ENCODE results near the gene CSTA. TPM values are rescaled to one million over a fixed set of nuclear protein-coding genes. Genes with fewer than 3 reads are reported as not detected.

CSTA gene
- not detected for polyA plus RNA-seq (2013, experiment 1 of 4)
- polyA plus RNA-seq (2013, experiment 2 of 4): not detected
- polyA plus RNA-seq (2013, experiment 3 of 4): not detected
- not detected for polyA plus RNA-seq (2013, experiment 4 of 4)

GRCh38 chr3:122324871-122325323 is at the start of gene CSTA:
Gene CSTA (plus strand): TSS chr3:122325248. CDS start chr3:122325293, 45 bp downstream.
- Histone ChIP-seq H3K36me3 (ENCODE audit: control insufficient read depth, insufficient read depth, low read length) (no peaks in the 10 kb centered on the region), H3K9me3 (ENCODE audit: control insufficient read depth, low read length) (no peaks in the 10 kb centered on the region), H3K27ac (ENCODE audit: insufficient read depth, low read depth, low read length, poor library complexity, severe bottlenecking) (no peak within 1 kb of the TSS), H3K4me3 (ENCODE audit: insufficient read depth, low read depth, low read length) (no peak within 1 kb of the TSS), H3K4me1 (ENCODE audit: control insufficient read depth, insufficient read depth, low read length) (no peaks in the 10 kb centered on the region), H3K27me3 (ENCODE audit: control insufficient read depth, insufficient read depth, low read length, poor library complexity, severe bottlenecking) (no peaks in the 10 kb centered on the region)
- WGBS, 2 experiments: 83 to 89% methylated on average over 6 of the region's 6 CpGs

- H3K27ac ChIP-seq (ENCODE audit: insufficient read depth, low read depth, low read length, poor library complexity, severe bottlenecking): no peak overlapping the region
- no peaks in the 10 kb centered on the region for H3K9me3 ChIP-seq (ENCODE audit: control insufficient read depth, low read length)
- WGBS, 2 experiments: 73 to 81% methylated on average over 3 of the region's 3 CpGs
- no peaks in the 10 kb centered on the region for H3K27me3 ChIP-seq (ENCODE audit: control insufficient read depth, insufficient read depth, low read length, poor library complexity, severe bottlenecking)
- no peaks in the 10 kb centered on the region for H3K36me3 ChIP-seq (ENCODE audit: control insufficient read depth, insufficient read depth, low read length)
- no peak overlapping the region for H3K4me3 ChIP-seq (ENCODE audit: insufficient read depth, low read depth, low read length)
- no peaks in the 10 kb centered on the region for H3K4me1 ChIP-seq (ENCODE audit: control insufficient read depth, insufficient read depth, low read length)
Measured at GRCh38 chr3:122281891-122282290, 43.2 kb upstream of the CSTA start.

- Histone ChIP-seq H3K4me3 (ENCODE audit: insufficient read depth, low read depth, low read length) (no peak overlapping the region), H3K9me3 (ENCODE audit: control insufficient read depth, low read length) (no peaks in the 10 kb centered on the region), H3K4me1 (ENCODE audit: control insufficient read depth, insufficient read depth, low read length) (no peaks in the 10 kb centered on the region), H3K27ac (ENCODE audit: insufficient read depth, low read depth, low read length, poor library complexity, severe bottlenecking) (no peak overlapping the region), H3K36me3 (ENCODE audit: control insufficient read depth, insufficient read depth, low read length) (no peaks in the 10 kb centered on the region), H3K27me3 (ENCODE audit: control insufficient read depth, insufficient read depth, low read length, poor library complexity, severe bottlenecking) (no peaks in the 10 kb centered on the region)
- 85 to 88% methylated on average over 22 of the region's 22 CpGs for WGBS, 2 experiments
Measured at GRCh38 chr3:122283796-122284445, 41.1 kb upstream of the CSTA start.

- WGBS, 2 experiments: 91 to 96% methylated on average over 20 of the region's 20 CpGs
- H3K4me3 ChIP-seq (ENCODE audit: insufficient read depth, low read depth, low read length): no peak overlapping the region
- H3K9me3 ChIP-seq (ENCODE audit: control insufficient read depth, low read length): no peaks in the 10 kb centered on the region
- H3K27ac ChIP-seq (ENCODE audit: insufficient read depth, low read depth, low read length, poor library complexity, severe bottlenecking): no peak overlapping the region
- no peaks in the 10 kb centered on the region for H3K27me3 ChIP-seq (ENCODE audit: control insufficient read depth, insufficient read depth, low read length, poor library complexity, severe bottlenecking)
- H3K36me3 ChIP-seq (ENCODE audit: control insufficient read depth, insufficient read depth, low read length): no peaks in the 10 kb centered on the region
- H3K4me1 ChIP-seq (ENCODE audit: control insufficient read depth, insufficient read depth, low read length): no peaks in the 10 kb centered on the region
Measured at GRCh38 chr3:122284486-122284885, 40.6 kb upstream of the CSTA start.

GRCh38 chr3:122294359-122294758 is 30.7 kb upstream of the CSTA start:
- 84 to 85% methylated on average over 6 of the region's 6 CpGs for WGBS, 2 experiments
- Histone ChIP-seq H3K36me3 (ENCODE audit: control insufficient read depth, insufficient read depth, low read length) (no peaks in the 10 kb centered on the region), H3K27ac (ENCODE audit: insufficient read depth, low read depth, low read length, poor library complexity, severe bottlenecking) (no peak overlapping the region), H3K27me3 (ENCODE audit: control insufficient read depth, insufficient read depth, low read length, poor library complexity, severe bottlenecking) (no peaks in the 10 kb centered on the region), H3K4me3 (ENCODE audit: insufficient read depth, low read depth, low read length) (no peak overlapping the region), H3K4me1 (ENCODE audit: control insufficient read depth, insufficient read depth, low read length) (no peaks in the 10 kb centered on the region), H3K9me3 (ENCODE audit: control insufficient read depth, low read length) (no peaks in the 10 kb centered on the region)

GRCh38 chr3:122295266-122296062 is 29.6 kb upstream of the CSTA start:
- no peaks in the 10 kb centered on the region for H3K4me1 ChIP-seq (ENCODE audit: control insufficient read depth, insufficient read depth, low read length)
- H3K9me3 ChIP-seq (ENCODE audit: control insufficient read depth, low read length): no peaks in the 10 kb centered on the region
- H3K4me3 ChIP-seq (ENCODE audit: insufficient read depth, low read depth, low read length): no peak overlapping the region
- H3K36me3 ChIP-seq (ENCODE audit: control insufficient read depth, insufficient read depth, low read length): no peaks in the 10 kb centered on the region
- no peak overlapping the region for H3K27ac ChIP-seq (ENCODE audit: insufficient read depth, low read depth, low read length, poor library complexity, severe bottlenecking)
- WGBS, 2 experiments: 82 to 91% methylated on average over 5 of the region's 5 CpGs
- H3K27me3 ChIP-seq (ENCODE audit: control insufficient read depth, insufficient read depth, low read length, poor library complexity, severe bottlenecking): no peaks in the 10 kb centered on the region

- Histone ChIP-seq H3K36me3 (ENCODE audit: control insufficient read depth, insufficient read depth, low read length) (no peaks in the 10 kb centered on the region), H3K4me1 (ENCODE audit: control insufficient read depth, insufficient read depth, low read length) (no peaks in the 10 kb centered on the region), H3K27ac (ENCODE audit: insufficient read depth, low read depth, low read length, poor library complexity, severe bottlenecking) (no peak overlapping the region), H3K27me3 (ENCODE audit: control insufficient read depth, insufficient read depth, low read length, poor library complexity, severe bottlenecking) (no peaks in the 10 kb centered on the region), H3K4me3 (ENCODE audit: insufficient read depth, low read depth, low read length) (no peak overlapping the region), H3K9me3 (ENCODE audit: control insufficient read depth, low read length) (no peaks in the 10 kb centered on the region)
- WGBS, 2 experiments: 80 to 87% methylated on average over 2 of the region's 2 CpGs
Measured at GRCh38 chr3:122298239-122298638, 26.8 kb upstream of the CSTA start.

GRCh38 chr3:122299215-122299614 is 25.8 kb upstream of the CSTA start:
- no peak overlapping the region for H3K4me3 ChIP-seq (ENCODE audit: insufficient read depth, low read depth, low read length)
- H3K36me3 ChIP-seq (ENCODE audit: control insufficient read depth, insufficient read depth, low read length): no peaks in the 10 kb centered on the region
- no peaks in the 10 kb centered on the region for H3K4me1 ChIP-seq (ENCODE audit: control insufficient read depth, insufficient read depth, low read length)
- no peaks in the 10 kb centered on the region for H3K27me3 ChIP-seq (ENCODE audit: control insufficient read depth, insufficient read depth, low read length, poor library complexity, severe bottlenecking)
- no peak overlapping the region for H3K27ac ChIP-seq (ENCODE audit: insufficient read depth, low read depth, low read length, poor library complexity, severe bottlenecking)
- no peaks in the 10 kb centered on the region for H3K9me3 ChIP-seq (ENCODE audit: control insufficient read depth, low read length)

GRCh38 chr3:122299872-122300460 is 25.1 kb upstream of the CSTA start:
- Histone ChIP-seq H3K27me3 (ENCODE audit: control insufficient read depth, insufficient read depth, low read length, poor library complexity, severe bottlenecking) (no peaks in the 10 kb centered on the region), H3K36me3 (ENCODE audit: control insufficient read depth, insufficient read depth, low read length) (no peaks in the 10 kb centered on the region), H3K4me3 (ENCODE audit: insufficient read depth, low read depth, low read length) (no peak overlapping the region), H3K4me1 (ENCODE audit: control insufficient read depth, insufficient read depth, low read length) (no peaks in the 10 kb centered on the region), H3K27ac (ENCODE audit: insufficient read depth, low read depth, low read length, poor library complexity, severe bottlenecking) (no peak overlapping the region), H3K9me3 (ENCODE audit: control insufficient read depth, low read length) (no peaks in the 10 kb centered on the region)
- 86 to 91% methylated on average over 12 of the region's 12 CpGs for WGBS, 2 experiments

- H3K4me3 ChIP-seq (ENCODE audit: insufficient read depth, low read depth, low read length): no peak overlapping the region
- no peaks in the 10 kb centered on the region for H3K36me3 ChIP-seq (ENCODE audit: control insufficient read depth, insufficient read depth, low read length)
- no peaks in the 10 kb centered on the region for H3K27me3 ChIP-seq (ENCODE audit: control insufficient read depth, insufficient read depth, low read length, poor library complexity, severe bottlenecking)
- H3K9me3 ChIP-seq (ENCODE audit: control insufficient read depth, low read length): no peaks in the 10 kb centered on the region
- no peak overlapping the region for H3K27ac ChIP-seq (ENCODE audit: insufficient read depth, low read depth, low read length, poor library complexity, severe bottlenecking)
- no peaks in the 10 kb centered on the region for H3K4me1 ChIP-seq (ENCODE audit: control insufficient read depth, insufficient read depth, low read length)
Measured at GRCh38 chr3:122301063-122301462, 24.0 kb upstream of the CSTA start.
